GM12872 (cell line): ENCODE data around the gene RPS6KA4.

Experiments
- CTCF ChIP-seq: IDR thresholded peaks from 3 replicates; pipeline ENCODE4 v1.5.1; 2011; ENCODE audit warnings: low read depth, mild to moderate bottlenecking, low read length, moderate library complexity; ENCODE audit not compliant: insufficient read depth

The RPS6KA4 gene

GRCh38 chr11:64410404-64410734 lies 51.4 kb downstream of the RPS6KA4 start:
- TF ChIP-seq CTCF, result no peak

GRCh38 chr11:64413417-64413816 lies 54.5 kb downstream of the RPS6KA4 start:
- TF ChIP-seq CTCF, result no peak

- TF ChIP-seq CTCF, result no peak
Measured at GRCh38 chr11:64415286-64415685, 56.3 kb downstream of the RPS6KA4 start.

GRCh38 chr11:64415996-64416728 lies 57.2 kb downstream of the RPS6KA4 start:
- TF ChIP-seq CTCF, result no peak

GRCh38 chr11:64419257-64419790 lies 60.4 kb downstream of the RPS6KA4 start:
- no peak for TF ChIP-seq CTCF

- no peak for TF ChIP-seq CTCF
Measured at GRCh38 chr11:64419818-64420485, 61.0 kb downstream of the RPS6KA4 start.
